HG02678 (cell line): Measurements from ENCODE around the gene NCOA7.
"Not testable (repeated sequence)": the region's sequence is repeated elsewhere in the genome, so short reads cannot be mapped to it uniquely, and the experiment has no call there.

Experiments
- ATAC-seq: cut with Tn5 transposase; IDR thresholded peaks from one replicate; pipeline ENCODE4 v1.9.1; 2021; ENCODE audit warnings: mild to moderate bottlenecking, moderate library complexity; ENCODE audit not compliant: unreplicated experiment

NCOA7 gene

DNA sequence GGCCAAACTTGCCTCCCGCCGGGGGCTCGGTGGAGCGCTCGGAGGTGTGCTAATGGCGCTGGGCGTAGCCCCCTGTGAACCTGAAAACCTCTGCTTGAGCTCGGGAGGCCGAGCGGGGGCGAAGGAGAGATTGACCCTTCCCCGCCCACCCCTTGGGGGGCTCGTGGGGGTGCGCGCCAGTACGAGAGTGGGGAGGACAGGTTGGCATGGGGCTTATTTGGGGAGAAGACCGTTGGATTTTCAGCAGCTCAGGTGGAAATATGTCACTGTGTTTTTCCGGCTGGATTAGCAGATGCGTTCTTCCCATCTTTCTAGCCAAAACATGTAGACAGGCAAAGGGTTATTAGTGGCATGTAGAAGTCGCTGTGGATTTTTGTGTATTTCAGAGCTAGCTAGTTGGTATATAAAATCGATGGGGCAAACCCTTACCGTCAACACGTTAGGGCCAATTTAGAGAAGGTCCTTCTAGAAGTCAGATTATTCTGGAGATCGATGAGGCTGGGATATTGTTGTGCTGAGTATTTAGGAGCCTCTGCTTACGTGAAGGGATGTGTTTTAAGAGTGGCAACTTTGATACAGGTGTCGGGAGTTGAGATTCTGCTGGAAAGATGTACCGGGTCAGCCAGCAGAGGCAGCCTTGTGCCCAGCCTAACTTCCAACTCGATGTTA is 525 bp downstream of the NCOA7 start:
- peak; percentile 33 for ATAC-seq

DNA sequence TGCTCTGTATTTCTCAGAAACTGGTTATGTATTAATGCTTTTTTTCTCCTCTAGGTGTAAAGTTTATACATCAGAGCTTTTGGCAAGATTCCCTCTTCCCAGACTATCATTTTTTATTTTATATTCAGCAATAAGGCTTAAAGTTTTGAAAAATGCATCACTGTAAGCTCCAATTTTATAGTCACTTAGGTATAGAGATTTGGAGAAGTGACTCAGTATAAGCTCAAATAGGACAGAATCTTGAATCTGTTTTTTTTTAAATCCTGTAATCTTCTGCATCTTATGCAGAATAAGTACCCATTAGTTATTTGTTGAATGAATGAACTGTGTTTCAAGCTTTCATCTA is 1.0 kb downstream of the NCOA7 start:
- ATAC-seq: no peak

DNA sequence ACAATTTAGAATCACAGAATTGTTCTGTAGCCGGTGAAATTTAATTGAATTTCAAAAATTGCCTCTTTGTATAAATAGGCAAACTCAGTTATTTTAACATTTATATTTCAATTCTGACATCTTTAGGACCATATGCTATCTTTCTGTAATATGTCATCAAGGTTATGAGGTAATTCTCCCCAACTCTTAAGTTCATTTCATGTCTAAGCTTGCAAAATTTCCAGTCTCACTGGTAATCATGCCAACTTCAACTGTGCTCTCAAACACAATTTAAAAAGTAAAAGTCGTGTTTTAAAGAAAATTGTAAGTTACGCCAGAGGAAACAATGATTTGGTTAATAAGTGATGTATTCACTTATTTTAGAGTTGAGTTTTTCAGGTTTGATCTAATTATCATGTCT is 1.4 kb downstream of the NCOA7 start:
- no peak for ATAC-seq

DNA sequence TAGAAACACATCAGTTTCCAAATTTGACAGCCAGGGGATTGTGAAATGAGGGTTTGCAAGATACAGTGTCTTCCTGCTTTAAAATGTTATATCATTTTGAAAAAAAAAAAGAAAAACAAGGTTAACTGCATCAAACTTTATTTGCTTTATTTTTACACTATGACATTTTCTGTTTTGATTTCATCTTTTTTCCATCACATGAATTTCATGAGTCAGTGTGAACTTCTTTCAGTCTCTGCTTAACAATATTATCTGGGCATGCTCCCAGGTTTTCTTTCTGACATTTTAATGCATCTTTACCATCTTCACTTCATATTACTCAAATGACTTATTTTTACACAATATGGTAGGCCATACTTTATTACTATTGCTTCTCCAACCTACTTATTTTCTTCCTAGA is 1.9 kb downstream of the NCOA7 start:
- no peak for ATAC-seq

DNA sequence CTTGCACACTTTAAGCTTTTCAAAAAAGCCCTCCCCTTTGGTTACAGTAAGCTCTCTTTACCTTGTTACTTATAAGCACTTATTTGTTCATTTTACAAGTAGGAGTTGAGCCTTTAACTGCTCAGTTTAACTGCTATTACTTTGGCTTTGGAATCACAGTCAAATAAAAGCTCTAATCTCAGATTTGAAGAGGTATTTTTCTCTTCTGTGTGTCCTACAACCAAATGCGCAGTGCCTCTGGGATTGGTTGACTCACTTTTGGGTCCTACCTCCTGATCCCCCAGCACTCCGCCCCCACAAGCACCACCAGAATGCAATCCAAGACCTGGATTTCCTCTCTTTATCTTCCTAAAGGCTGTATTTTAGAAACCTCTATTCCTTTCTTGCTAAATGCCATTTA is 2.5 kb downstream of the NCOA7 start:
- no peak for ATAC-seq

DNA sequence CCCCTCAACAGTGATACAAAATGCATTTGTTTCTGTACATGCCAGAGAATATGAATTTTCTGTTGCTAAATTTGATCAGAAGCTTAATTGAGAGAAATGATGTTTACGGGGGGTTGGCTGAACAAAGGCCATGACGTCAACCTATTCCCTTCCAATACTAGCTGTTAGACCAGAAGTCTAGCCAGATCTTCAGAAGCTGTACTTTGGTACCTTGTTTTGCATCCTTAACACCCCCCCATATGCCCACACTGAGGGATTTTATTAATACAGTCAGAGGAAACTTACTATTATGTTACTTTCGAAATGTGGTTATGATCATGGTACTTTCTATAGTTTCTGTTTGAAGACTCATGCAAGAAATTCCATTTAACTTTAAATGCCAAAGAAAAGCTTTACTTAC is 3.1 kb downstream of the NCOA7 start:
- no peak for ATAC-seq

DNA sequence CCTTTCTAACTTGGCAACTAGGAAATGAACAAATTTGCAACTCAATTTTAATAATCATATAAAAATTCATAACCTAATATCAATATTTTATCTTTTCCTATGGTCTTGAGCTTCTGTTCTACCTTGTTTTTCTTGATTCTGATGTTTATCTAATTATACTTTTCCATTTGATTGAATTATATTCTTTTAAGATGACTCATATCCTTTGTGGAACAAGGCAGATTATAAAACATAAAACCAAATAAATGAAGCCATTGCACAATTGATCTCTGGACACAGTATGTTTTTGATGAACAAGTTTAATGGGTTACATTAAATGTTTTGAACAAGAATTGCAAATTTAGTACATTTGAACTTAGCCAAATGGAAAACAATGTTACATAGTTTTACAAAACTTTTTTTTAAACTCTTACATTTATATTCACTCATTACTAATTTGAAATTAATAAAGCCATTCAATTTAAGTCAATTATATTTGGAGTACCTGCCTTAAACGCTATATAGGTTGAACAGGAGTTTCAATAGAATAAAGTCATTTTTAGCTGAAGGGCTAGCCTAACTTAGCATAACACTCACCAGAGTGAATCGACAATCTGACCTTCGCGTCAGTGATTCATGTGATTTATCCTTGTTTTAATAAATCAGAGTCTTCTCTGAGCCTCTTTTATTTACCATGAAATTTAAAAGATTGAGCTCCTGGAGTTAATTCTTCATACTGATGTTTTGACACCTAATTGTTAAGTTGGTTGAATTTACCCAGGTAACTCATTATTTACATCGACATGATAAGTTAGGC is 3.8 kb downstream of the NCOA7 start:
- no peak for ATAC-seq

DNA sequence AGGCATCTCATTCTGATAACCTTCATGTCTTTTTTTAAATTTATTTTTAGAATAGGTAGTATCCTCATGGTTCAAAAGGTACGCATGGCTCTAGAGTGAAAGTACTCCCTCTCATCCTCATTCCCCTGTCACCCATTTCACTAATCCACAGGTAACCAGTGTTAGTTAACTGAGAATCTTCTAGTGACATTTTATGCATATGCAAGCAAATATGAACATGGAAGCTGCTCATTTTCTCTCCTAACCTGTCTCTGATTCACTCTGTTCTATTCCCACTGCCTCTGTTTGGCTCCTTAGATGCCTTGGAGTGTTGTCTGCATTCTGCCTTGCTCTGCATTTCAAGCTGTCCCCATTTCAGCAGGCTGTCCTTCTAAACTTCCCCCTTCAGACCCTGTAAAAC is 4.5 kb downstream of the NCOA7 start:
- ATAC-seq: no peak

DNA sequence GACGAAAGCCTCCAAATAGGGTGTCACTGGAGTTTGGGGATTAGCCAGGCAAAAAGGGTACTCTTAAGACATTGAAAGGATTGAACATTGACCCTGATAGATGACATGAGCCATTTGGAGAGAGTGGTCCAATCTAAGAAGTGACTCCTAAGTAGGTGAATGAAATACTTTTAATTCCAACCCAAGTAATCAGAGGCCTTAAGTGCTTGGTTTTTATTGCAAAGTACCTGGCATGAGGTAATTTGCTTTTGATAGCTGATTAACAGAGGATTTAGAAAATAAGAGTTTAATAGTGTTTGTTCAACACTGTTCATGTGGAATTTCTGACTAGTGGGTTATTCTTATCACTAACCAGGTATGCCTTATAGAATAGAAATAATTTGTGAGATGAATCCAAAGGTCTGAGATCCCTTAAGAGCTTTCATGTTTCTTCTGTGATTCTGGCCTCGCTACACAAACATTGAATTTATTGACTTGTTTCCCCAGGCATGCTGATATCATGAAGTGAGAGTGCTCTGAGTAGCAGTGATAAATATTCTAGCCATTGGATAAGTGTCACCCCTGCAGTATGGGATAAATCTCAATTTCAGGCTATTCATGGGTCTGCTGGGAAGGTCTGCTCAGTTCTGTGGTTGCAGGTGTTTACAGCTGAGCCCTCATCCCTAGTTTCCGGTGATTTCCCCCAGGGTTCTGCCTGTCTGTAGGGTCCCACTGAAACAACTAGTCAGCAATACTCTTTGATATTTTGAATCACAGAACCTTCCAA is 6.5 kb downstream of the NCOA7 start:
- ATAC-seq: no peak

DNA sequence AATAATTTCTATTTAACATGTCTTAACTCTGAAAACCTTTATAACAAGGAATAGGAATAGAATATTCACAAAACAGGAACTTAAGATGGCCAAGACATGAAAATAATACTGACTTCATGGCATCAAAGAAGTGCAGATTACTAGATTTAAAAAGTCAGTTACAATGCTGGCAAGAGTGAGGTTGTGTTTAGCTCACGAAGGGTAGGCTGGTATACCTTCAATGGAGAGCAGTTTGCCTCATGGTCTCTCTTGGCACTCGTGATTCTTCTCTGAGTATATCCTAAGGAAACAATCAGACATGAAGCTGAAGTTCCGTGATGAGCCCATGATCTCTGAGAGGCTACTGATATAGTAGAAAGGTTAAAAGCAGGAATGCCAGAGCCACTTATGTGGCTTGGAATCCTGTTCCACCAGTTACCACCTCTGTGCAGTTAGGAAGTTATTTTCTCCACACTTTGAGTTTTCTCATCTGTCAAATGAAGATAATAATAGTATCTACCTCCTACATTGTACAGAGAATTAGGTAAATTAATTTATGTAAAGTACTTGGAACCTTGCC is 7.2 kb downstream of the NCOA7 start:
- ATAC-seq: no peak

DNA sequence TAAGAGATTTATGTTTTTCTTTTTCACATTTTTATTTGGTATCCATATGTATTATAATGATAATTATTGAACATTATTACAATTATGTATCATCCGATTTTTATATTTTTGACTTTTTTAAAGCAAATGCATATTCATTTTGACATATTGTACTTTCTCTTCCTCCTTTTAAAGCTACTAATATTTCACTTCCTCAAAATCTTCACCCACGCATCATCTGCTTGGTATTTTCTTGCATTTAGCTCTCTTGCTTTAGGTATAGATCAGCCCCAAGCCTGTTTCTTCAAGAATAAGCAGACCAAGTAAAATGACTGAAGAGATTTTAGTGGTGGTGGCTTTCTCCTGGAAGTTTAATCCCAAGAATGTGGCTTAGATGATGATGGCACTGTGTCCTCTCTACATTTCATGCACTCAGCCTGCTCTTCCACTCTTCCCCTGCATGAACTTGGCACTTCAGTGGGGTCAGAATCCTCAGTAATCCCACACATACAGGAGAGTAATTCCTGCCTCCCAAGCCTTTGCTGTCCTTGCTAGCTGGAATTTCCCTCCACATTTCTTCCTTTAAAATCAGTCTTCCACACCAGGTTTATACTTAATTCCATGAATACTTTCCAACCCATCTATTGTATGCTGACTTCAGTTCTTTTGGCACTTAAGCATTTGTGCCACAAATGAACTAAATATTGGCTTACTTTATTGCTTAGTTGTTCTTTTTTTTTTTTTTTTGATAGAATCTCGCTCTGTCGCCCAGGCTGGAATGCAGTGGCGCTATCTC is 8.2 kb downstream of the NCOA7 start:
- peak; percentile 88 for ATAC-seq

DNA sequence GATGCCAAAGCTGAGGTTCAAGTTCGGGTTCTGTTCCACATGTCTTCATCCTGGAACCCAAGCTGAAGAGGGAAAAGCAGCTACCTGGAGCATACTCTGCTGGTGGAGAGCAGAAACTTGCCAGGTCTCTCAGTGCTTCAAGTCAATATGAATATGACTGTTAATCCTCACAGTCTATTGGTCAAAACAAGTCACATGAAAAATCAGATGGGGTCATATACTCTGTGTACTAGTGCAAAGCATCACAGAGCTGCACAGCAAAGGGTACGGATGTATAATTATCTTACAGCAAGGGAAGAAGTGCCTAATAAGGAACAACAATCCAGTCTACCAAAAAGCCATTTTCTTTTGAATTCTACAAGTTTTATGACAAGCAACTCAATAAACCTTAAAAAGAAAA is 11.6 kb downstream of the NCOA7 start:
- no peak for ATAC-seq

DNA sequence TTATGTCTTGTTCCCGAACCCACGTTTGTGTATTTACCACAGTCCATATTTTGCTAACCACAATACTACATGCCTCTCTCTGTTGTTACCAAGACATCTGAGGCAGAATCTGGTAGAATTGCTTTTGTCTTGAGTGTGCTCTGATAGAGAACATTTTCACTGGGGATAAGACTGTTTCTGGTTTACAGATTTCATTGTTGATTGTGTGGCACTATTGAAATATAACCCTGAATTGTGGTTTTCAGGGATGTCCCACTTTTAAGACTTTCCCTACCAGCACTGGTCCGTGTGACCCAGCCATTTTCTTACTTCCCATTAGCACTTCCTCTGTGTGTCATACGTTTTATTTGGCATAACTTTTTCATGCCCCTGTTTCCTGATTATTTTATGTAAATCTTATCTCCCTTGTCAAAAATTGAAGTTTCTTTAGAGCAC is 12.2 kb downstream of the NCOA7 start:
- no peak for ATAC-seq

DNA sequence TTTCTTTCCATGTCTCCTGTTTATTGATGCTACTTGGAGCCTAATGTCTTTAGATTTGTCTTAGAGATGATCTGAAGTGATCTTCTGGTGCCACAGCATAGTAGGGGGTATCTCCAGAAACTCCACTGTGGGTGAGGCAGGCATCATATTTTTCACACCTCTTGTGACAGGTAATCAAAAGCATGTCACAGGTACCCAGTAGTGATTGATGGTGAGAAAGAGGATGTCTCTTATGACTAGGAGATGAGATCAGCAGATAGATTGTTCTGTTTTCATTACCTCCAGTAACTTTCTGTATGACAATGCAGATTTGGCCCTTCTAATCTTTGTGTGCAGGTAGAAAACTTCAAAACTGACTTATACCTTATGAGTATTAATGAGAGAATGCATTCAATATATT is 13.5 kb downstream of the NCOA7 start:
- ATAC-seq: peak; percentile 50

DNA sequence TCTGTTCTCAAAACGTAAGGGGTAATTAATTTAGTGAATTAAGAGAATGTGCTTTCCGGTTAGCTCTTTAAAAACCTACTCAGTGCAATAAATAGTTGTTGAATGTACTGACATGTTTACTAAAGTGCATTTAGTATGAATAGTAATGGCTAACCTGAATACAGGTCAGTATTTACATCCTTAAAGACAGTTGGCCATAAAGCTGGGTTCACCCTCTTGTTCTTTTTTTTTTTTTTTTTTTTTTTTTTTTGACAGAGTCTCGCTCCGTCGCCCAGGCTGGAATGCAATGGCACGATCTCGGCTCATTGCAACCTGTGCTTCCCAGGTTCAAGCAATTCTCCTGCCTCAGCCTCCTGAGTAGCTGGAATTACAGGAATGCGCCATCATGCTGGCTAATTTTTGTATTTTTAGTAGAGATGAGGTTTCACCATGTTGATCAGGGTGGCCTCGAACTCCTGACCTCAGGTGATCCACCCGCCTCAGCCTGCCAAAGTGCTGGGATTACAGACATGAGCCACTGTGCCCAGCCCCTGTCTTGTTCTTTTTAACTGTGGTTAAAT is 14.2 kb downstream of the NCOA7 start:
- ATAC-seq: not testable (repeated sequence)

DNA sequence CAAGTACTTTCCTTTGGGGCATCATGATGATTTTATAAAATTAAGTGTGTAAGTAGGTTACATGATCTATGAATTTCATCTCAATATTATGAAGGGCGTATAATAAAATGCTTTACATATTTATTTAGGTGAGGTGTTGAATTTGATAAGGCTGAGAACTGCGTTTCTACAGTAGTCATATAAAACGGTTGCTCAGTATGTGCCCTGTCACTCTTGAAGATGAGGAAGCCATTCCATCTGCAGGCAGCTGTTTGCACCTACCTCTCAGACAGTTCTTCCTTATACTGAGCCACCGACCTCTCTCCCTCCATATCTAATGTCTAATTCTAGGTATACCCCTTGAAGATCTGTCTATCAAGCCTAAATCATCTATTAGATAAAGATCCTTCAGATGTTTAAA is 16.1 kb downstream of the NCOA7 start:
- ATAC-seq: no peak

DNA sequence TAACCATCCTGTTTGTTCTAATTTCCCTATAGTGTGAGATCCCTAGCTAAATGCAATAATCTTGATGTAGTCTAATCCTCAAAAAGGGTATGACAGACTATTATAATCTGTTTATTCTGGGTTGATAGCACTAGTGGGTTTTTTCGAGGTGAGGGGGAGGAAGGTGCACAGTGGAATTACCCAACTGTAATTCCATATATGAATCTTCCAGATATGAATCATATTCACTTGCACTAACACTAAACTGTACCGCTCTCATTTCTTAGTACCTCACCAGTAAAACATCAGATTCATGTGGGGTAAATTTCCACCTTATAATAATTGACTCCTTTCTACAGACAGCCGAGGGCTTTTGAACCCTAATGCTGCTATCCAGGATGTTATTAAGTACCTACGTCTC is 16.5 kb downstream of the NCOA7 start:
- ATAC-seq: peak; percentile 38

DNA sequence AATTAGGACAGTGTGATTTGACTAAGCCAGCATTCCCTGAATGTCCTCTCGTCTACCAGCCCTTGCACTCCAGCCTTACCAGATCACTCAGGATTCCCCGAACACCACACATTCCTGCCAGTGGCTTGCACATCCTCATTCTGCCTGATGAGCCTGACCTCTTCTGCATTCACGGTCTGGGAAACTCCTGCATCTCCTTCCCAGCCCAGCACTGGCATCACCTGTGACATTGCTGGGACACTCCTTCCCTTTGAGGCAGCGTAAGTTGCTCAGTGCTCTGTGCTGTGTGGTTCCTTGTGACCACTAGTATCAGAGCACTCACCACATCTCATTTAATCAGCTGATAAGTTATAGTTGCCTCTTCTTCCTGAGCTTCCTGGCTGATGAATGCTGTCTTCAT is 17.3 kb downstream of the NCOA7 start:
- ATAC-seq: no peak

DNA sequence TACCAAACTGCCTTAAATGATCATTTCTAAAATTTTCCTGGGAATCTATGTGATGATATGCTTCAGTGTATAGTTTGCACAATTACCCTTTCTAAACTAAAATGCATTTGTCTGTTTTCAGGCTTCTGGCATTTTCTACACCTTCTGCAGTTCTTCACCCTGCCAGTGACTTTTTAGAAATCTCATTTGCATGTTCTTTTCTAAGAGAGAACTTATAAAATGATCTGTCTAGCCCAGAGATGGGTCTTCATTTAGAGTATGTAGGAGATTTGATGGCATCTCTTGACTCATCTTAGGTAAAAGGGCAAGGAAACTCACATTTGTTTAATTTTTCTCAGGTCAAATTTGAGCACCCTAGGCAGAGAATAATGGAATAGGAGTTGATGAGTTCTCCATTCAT is 17.8 kb downstream of the NCOA7 start:
- ATAC-seq: no peak

DNA sequence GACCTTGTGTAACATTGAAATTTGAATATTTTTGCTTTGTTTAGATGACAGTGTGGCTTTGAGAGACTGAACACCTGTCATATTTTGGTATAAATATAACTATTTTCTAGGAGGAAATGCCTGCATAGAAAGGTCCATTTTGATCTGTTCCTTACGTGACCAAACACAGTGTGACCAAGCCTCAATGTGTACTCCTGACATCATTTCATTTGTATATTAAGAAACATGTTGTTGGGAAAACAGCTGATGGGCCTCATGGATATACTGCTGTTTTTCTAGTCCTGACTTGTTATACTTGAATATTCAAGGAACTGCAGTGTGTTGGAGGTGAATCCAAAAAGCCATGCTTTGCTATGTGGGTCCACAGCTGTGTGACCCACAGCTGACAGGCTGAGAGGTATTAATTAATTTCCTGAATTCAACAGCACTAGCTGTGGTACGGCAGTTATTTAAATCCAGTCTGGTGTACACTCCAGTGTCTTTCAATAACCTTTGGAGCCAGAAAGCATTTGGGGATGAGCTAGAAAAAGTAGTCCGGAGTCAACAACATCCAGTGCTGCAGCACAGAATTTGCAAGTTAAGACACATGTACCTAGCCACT is 18.9 kb downstream of the NCOA7 start:
- no peak for ATAC-seq
